Endothelial cell of umbilical vein (primary cell): ENCODE data around the gene UBAC1. TPM values are rescaled to one million over a fixed set of nuclear protein-coding genes. Genes with fewer than 3 reads are reported as not detected.

ENCODE experiments used
- BruUV-seq: library from RNA; stranded (reverse); fragments of 400-500 nt; replicated peaks from 2 replicates; lab custom pipeline; 2021; lab: Mats Ljungman, UMichigan
- CTCF ChIA-PET: fragments of 300-600, 350-600 bp; sonication (Branson Sonifier 250); formaldehyde crosslinking; loops from one replicate; lab custom pipeline; 2021; ENCODE audit warnings: antibody characterized with exemption, inconsistent platforms; lab: Charles Lee
- POLR2A ChIA-PET: fragments of 300-600, 350-600 bp; sonication (Branson Sonifier 250); formaldehyde crosslinking; loops from one replicate; lab custom pipeline; 2021; ENCODE audit warnings: antibody characterized with exemption, inconsistent platforms; lab: Charles Lee
- DNase-seq: peaks from one replicate; pipeline ENCODE4 v3.0.0-alpha.2; 2011; ENCODE audit warnings: low read depth, low spot score
- FAIRE-seq: peaks from 2 replicates; lab custom pipeline; 2011; peaks lifted over from hg19 to GRCh38; lab: Jason Lieb, UNC
- H2AFZ ChIP-seq: 2 replicates; pipeline ENCODE4 v1.6.0; 2012; ENCODE audit warnings: low read depth, low read length, control low read depth, inconsistent platforms
- H3K27ac ChIP-seq: 2 replicates; pipeline ENCODE4 v1.5.1; 2011; ENCODE audit warnings: low read depth, mild to moderate bottlenecking, control low read depth, low read length, moderate library complexity; ENCODE audit not compliant: insufficient read depth
- H3K27me3 ChIP-seq, 2 experiments: 2 replicates each; pipeline versions ENCODE4 v1.6.0 to v1.6.1; 2011; ENCODE audit warnings: low read length in 2 of 2, mixed read lengths in 1 of 2; ENCODE audit not compliant: control insufficient read depth in 2 of 2, insufficient read depth in 2 of 2
- H3K36me3 ChIP-seq, 2 experiments: 2 replicates in 1 of 2; 3 replicates in 1 of 2; pipeline ENCODE4 v1.5.1; 2011; ENCODE audit warnings: low read length in 2 of 2, mild to moderate bottlenecking in 1 of 2, moderate library complexity in 1 of 2; ENCODE audit not compliant: control insufficient read depth in 2 of 2, insufficient read depth in 2 of 2; ENCODE audit errors: extremely low read depth in 1 of 2
- H3K4me1 ChIP-seq: 3 replicates; pipeline ENCODE4 v1.5.1; 2011; ENCODE audit warnings: mild to moderate bottlenecking, low read length; ENCODE audit not compliant: control insufficient read depth, insufficient read depth; ENCODE audit errors: extremely low read depth
- H3K4me2 ChIP-seq: 2 replicates; pipeline ENCODE4 v1.6.1; 2011; ENCODE audit warnings: low read length, control low read depth, mixed read lengths; ENCODE audit not compliant: insufficient read depth
- H3K4me3 ChIP-seq, 3 experiments: fragments of 200-600 bp in 1 of 3; sonication (generic), shearing (Covaris generic) in 1 of 3; replicated peaks in 1 of 3; 2 replicates each; pipeline ENCODE4 v1.5.1; 2011 to 2016; ENCODE audit warnings: control low read depth in 3 of 3, low read length in 3 of 3, mild to moderate bottlenecking in 2 of 3, inconsistent platforms in 1 of 3, low read depth in 1 of 3, moderate library complexity in 1 of 3; ENCODE audit not compliant: insufficient read depth in 1 of 3
- H3K79me2 ChIP-seq: 2 replicates; pipeline ENCODE4 v1.6.0; 2012; ENCODE audit warnings: low read length, inconsistent platforms; ENCODE audit not compliant: control insufficient read depth, insufficient read depth
- H3K9ac ChIP-seq: replicated peaks from 2 replicates; pipeline ENCODE3; 2011; ENCODE audit warnings: low read length, control low read depth; ENCODE audit not compliant: insufficient read depth; ENCODE audit errors: extremely low read depth
- H3K9me1 ChIP-seq: replicated peaks from 3 replicates; pipeline ENCODE4 v1.6.0; 2011; ENCODE audit warnings: mild to moderate bottlenecking, low read length; ENCODE audit not compliant: control insufficient read depth, insufficient read depth; ENCODE audit errors: extremely low read depth
- H3K9me3 ChIP-seq: replicated peaks from 2 replicates; pipeline ENCODE4 v1.5.1; 2012; ENCODE audit warnings: low read length, inconsistent platforms; ENCODE audit not compliant: control insufficient read depth, insufficient read depth
- H4K20me1 ChIP-seq: replicated peaks from 2 replicates; pipeline ENCODE3; 2011; ENCODE audit warnings: mild to moderate bottlenecking, low read length; ENCODE audit not compliant: control insufficient read depth, insufficient read depth; ENCODE audit errors: extremely low read depth
- CTCF ChIP-seq, 2 donors: IDR thresholded peaks; 1 replicate in 1 of 2; 2 replicates in 1 of 2; pipeline ENCODE4 v1.5.1; 2011; ENCODE audit warnings: low read length in 2 of 2, mild to moderate bottlenecking in 2 of 2, moderate library complexity in 2 of 2, control low read depth in 1 of 2, inconsistent platforms in 1 of 2, low read depth in 1 of 2; ENCODE audit not compliant: insufficient read depth in 1 of 2; ENCODE audit errors: extremely low read depth in 1 of 2
- EZH2 ChIP-seq: IDR thresholded peaks from 2 replicates; pipeline ENCODE4 v1.6.1; 2012; ENCODE audit warnings: borderline replicate concordance, low read depth, mild to moderate bottlenecking, moderate library complexity, low read length, inconsistent platforms; ENCODE audit not compliant: severe bottlenecking
- FOS ChIP-seq: IDR thresholded peaks from 2 replicates; pipeline ENCODE4 v1.6.1; 2011; ENCODE audit warnings: mild to moderate bottlenecking, low read length, moderate library complexity, borderline replicate concordance; ENCODE audit not compliant: insufficient read depth
- GATA2 ChIP-seq: IDR thresholded peaks from 2 replicates; pipeline ENCODE4 v1.7.0; 2011; ENCODE audit warnings: low read depth, mild to moderate bottlenecking, moderate library complexity, mixed read lengths, low read length; ENCODE audit not compliant: insufficient read length, insufficient read depth
- JUN ChIP-seq: IDR thresholded peaks from 2 replicates; pipeline ENCODE4 v1.6.1; 2011; ENCODE audit warnings: borderline replicate concordance, low read depth; ENCODE audit not compliant: insufficient read length, insufficient read depth
- MAX ChIP-seq: IDR thresholded peaks from 2 replicates; pipeline ENCODE4 v1.6.1; 2011; ENCODE audit not compliant: insufficient read depth, insufficient read length
- MYC ChIP-seq: IDR thresholded peaks from one replicate; pipeline ENCODE4 v1.6.1; 2011; ENCODE audit warnings: mild to moderate bottlenecking, low read depth, low read length
- POLR2A ChIP-seq: IDR thresholded peaks from 2 replicates; pipeline ENCODE4 v1.6.1; 2012; ENCODE audit warnings: low read depth, mild to moderate bottlenecking, control low read depth, low read length
- POLR2AphosphoS5 ChIP-seq: IDR thresholded peaks from 2 replicates; pipeline ENCODE4 v1.6.1; 2012; ENCODE audit warnings: low read depth, mild to moderate bottlenecking, control low read depth, low read length, moderate library complexity; ENCODE audit not compliant: insufficient read depth
- dilution Hi-C: fragments of 300-500 bp; cut with MboI; formaldehyde crosslinking; loops from one replicate; pipeline ENCODE4 v1.15.0; 2019; ENCODE audit warnings: low sequenced_read_pairs; ENCODE audit not compliant: extremely low pct_ligation_motif_present
- intact Hi-C: fragments of 100-400 bp; cut with micrococcal nuclease; formaldehyde crosslinking; loops from one replicate; pipeline ENCODE4 v1.10.0; 2022
- polyA plus RNA-seq, 4 experiments: library from polyadenylated mRNA; depleted of rRNA in 3 of 4; stranded (reverse) in 3 of 4; unstranded in 1 of 4; fragments of >200 nt; gene quantifications; 2 replicates each; pipeline versions ENCODE4 v1.2.1 to v1.2.3, GENCODE V29; 2011 to 2012; ENCODE audit warnings: missing spikeins in 1 of 4
- total RNA-seq: library from RNA; stranded (reverse); gene quantifications from 2 replicates; pipeline ENCODE4 v1.2.3, GENCODE V29; 2021

Gene UBAC1
- total and polyA plus RNA-seq, 2 donors (not counting 3 experiments of a cell fraction or from before 2014, with no cell fraction given): 39.5 to 56.7 TPM

GRCh38 chr9:135985459-135985774 lies 24.2 kb upstream of the UBAC1 start:
- intact Hi-C loops: no loop called here
- no peak overlapping the region for H3K4me2 ChIP-seq
- no peaks in the 10 kb centered on the region for H3K79me2 ChIP-seq
- no peaks in the 10 kb centered on the region for H3K9me1 ChIP-seq
- POLR2A ChIA-PET: no interaction called here
- BruUV-seq: no TSS peak
- no peak overlapping the region for H2AFZ ChIP-seq
- dilution Hi-C loops: no loop called here
- no peaks in the 10 kb centered on the region for H4K20me1 ChIP-seq
- H3K4me1 ChIP-seq: no peaks in the 10 kb centered on the region
- TF ChIP-seq POLR2AphosphoS5 (no peak), JUN (no peak), FOS (no peak), CTCF (IDR thresholded peaks at IDR 0.05; ENCODE audit: extremely low read depth in 1 of 2, insufficient read depth in 1 of 2, low read depth in 1 of 2, low read length in 2 of 2) (no peak), EZH2 (no peak), POLR2A (no peak), MYC (no peak), MAX (no peak), GATA2 (no peak)
- H3K36me3 ChIP-seq: no peaks in the 10 kb centered on the region
- no peaks in the 10 kb centered on the region for H3K27me3 ChIP-seq
- no peaks in the 10 kb centered on the region for H3K9me3 ChIP-seq
- DNase-seq: no peak
- FAIRE-seq: no peak
- H3K4me3 ChIP-seq: no peak overlapping the region
- CTCF ChIA-PET: interaction anchor here (1.0 to 1.1 kb wide), 2 partner anchors 17 to 23 kb away, joined by 3 read pairs; no protein-coding TSS in a partner anchor
- no peak overlapping the region for H3K27ac ChIP-seq
- H3K9ac ChIP-seq: no peak overlapping the region
